K562 (cell line): ENCODE data around the gene RAD52. TPM values are rescaled to one million over a fixed set of nuclear protein-coding genes. Genes with fewer than 3 reads are reported as not detected.

ENCODE experiments used
- CXXC5 ChIP-seq: fragments of 250-450 bp; sonication (Bioruptor Pico); IDR thresholded peaks from 2 replicates; pipeline ENCODE4 v1.8.0; 2022; ENCODE audit warnings: inconsistent platforms, mild to moderate bottlenecking, moderate library complexity
- ELF1 ChIP-seq: fragments of 200-800 bp; sonication (Bioruptor generic); IDR thresholded peaks from 2 replicates; pipeline ENCODE4 v1.6.1; 2016; ENCODE audit warnings: missing genetic modification characterization, missing compliant biosample characterization
- FOXP1 ChIP-seq: sonication (generic); formaldehyde crosslinking; IDR thresholded peaks from 2 replicates; pipeline ENCODE4 v1.8.0; 2022; ENCODE audit warnings: mild to moderate bottlenecking, missing genetic modification reagents
- FUS ChIP-seq: fragments of 200-400 bp; formaldehyde crosslinking; optimal IDR thresholded peaks from 2 replicates; pipeline ENCODE3; 2017; ENCODE audit warnings: low read depth, low read length
- NR2C2 ChIP-seq, 2 experiments: fragments of 200-800 bp in 1 of 2; sonication (Bioruptor generic) in 1 of 2; sonication (generic) in 1 of 2; formaldehyde crosslinking in 1 of 2; IDR thresholded peaks; 2 replicates each; pipeline versions ENCODE4 v1.6.1 to v1.8.0; 2016 to 2022; ENCODE audit warnings: mild to moderate bottlenecking in 1 of 2, missing compliant biosample characterization in 1 of 2, missing genetic modification characterization in 1 of 2, missing genetic modification reagents in 1 of 2
- PHF8 ChIP-seq: fragments of 200-600 bp; sonication (generic); IDR thresholded peaks from 2 replicates; pipeline ENCODE4 v1.6.1; 2012; ENCODE audit warnings: mixed run types, mild to moderate bottlenecking, inconsistent platforms, low read length, moderate library complexity, borderline replicate concordance
- RBM15 ChIP-seq: fragments of 200-400 bp; formaldehyde crosslinking; IDR thresholded peaks from 2 replicates; pipeline ENCODE4 v1.6.1; 2018; ENCODE audit warnings: mild to moderate bottlenecking, low read length, moderate library complexity; ENCODE audit not compliant: insufficient read depth
- RBM25 ChIP-seq: fragments of 200-400 bp; formaldehyde crosslinking; IDR thresholded peaks from 2 replicates; pipeline ENCODE4 v1.6.1; 2018; ENCODE audit warnings: low read length, low read depth, moderate library complexity; ENCODE audit not compliant: severe bottlenecking
- TAF1 ChIP-seq: IDR thresholded peaks from 2 replicates; pipeline ENCODE4 v1.6.1; 2011; ENCODE audit warnings: mild to moderate bottlenecking, low read length, moderate library complexity; ENCODE audit not compliant: insufficient read depth, control insufficient read depth, severe bottlenecking; ENCODE audit errors: extremely low read depth
- TCF7L2 ChIP-seq: fragments of 150-350 bp; IDR thresholded peaks from 2 replicates; pipeline ENCODE4 v1.6.1; 2016; ENCODE audit warnings: low read depth, mild to moderate bottlenecking, low read length, moderate library complexity
- polyA plus RNA-seq, 8 experiments: library from polyadenylated mRNA; depleted of rRNA in 4 of 8; stranded (reverse) in 5 of 8; unstranded in 3 of 8; fragments of >200 nt; fragmentation: Nextera tagmentation in 2 of 8; fragmentation: Illumina TruSeq in 1 of 8; extraction: Ambion mirVana in 2 of 8; extraction: Trizol in 1 of 8; gene quantifications; 2 replicates each; pipeline versions ENCODE4 v1.2.1 to v1.2.3, GENCODE V29; 2011 to 2014; ENCODE audit warnings: inconsistent platforms in 1 of 8, missing spikeins in 1 of 8
- total RNA-seq, 7 experiments: library from RNA; depleted of rRNA in 6 of 7; stranded (reverse); fragments of >200 nt in 6 of 7; fragmentation: Illumina TruSeq in 2 of 7; extraction: Trizol in 2 of 7; gene quantifications; 2 replicates each; pipeline versions ENCODE4 v1.2.1 to v1.2.3, GENCODE V29; 2011 to 2021; ENCODE audit warnings: low replicate concordance in 1 of 7
- TF ChIP-seq, protein P1 (sequence below): sonication (generic); formaldehyde crosslinking; IDR thresholded peaks from 2 replicates; pipeline ENCODE4 v1.8.0; 2022; ENCODE audit warnings: mild to moderate bottlenecking, missing genetic modification reagents
- TF ChIP-seq, protein P2 (sequence below), 2 experiments: fragments of 450-650 bp; IDR thresholded peaks; 2 replicates each; pipeline ENCODE4 v1.6.1; 2016

RAD52 gene
- total and polyA plus RNA-seq, 9 of the 15 experiments (the other 6 are each of a cell fraction or from before 2014, with no cell fraction given) = 1.3 to 15.9 (median 9.3) TPM

- TF ChIP-seq, protein P1, sequence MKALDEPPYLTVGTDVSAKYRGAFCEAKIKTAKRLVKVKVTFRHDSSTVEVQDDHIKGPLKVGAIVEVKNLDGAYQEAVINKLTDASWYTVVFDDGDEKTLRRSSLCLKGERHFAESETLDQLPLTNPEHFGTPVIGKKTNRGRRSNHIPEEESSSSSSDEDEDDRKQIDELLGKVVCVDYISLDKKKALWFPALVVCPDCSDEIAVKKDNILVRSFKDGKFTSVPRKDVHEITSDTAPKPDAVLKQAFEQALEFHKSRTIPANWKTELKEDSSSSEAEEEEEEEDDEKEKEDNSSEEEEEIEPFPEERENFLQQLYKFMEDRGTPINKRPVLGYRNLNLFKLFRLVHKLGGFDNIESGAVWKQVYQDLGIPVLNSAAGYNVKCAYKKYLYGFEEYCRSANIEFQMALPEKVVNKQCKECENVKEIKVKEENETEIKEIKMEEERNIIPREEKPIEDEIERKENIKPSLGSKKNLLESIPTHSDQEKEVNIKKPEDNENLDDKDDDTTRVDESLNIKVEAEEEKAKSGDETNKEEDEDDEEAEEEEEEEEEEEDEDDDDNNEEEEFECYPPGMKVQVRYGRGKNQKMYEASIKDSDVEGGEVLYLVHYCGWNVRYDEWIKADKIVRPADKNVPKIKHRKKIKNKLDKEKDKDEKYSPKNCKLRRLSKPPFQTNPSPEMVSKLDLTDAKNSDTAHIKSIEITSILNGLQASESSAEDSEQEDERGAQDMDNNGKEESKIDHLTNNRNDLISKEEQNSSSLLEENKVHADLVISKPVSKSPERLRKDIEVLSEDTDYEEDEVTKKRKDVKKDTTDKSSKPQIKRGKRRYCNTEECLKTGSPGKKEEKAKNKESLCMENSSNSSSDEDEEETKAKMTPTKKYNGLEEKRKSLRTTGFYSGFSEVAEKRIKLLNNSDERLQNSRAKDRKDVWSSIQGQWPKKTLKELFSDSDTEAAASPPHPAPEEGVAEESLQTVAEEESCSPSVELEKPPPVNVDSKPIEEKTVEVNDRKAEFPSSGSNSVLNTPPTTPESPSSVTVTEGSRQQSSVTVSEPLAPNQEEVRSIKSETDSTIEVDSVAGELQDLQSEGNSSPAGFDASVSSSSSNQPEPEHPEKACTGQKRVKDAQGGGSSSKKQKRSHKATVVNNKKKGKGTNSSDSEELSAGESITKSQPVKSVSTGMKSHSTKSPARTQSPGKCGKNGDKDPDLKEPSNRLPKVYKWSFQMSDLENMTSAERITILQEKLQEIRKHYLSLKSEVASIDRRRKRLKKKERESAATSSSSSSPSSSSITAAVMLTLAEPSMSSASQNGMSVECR (CRISPR knock-in tag) = no peak; the same call in 1 of the 2 replicates
- TF ChIP-seq NR2C2 (CRISPR knock-in tag; IDR thresholded peaks at IDR 0.05) (no peak), NR2C2 (tag; IDR thresholded peaks at IDR 0.05) (peak; percentile 79), ELF1 (tag) (peak; percentile 70), RBM15 (no peak), RBM25 (peak; percentile 39), TCF7L2 (no peak), CXXC5 (peak; percentile 84), TAF1 (peak; percentile 51), PHF8 (peak; percentile 92), FUS (no peak), FOXP1 (CRISPR knock-in tag) (0 out of 2 replicates have a peak, but pooled peaks have one; percentile 12)
- TF ChIP-seq, protein P2, sequence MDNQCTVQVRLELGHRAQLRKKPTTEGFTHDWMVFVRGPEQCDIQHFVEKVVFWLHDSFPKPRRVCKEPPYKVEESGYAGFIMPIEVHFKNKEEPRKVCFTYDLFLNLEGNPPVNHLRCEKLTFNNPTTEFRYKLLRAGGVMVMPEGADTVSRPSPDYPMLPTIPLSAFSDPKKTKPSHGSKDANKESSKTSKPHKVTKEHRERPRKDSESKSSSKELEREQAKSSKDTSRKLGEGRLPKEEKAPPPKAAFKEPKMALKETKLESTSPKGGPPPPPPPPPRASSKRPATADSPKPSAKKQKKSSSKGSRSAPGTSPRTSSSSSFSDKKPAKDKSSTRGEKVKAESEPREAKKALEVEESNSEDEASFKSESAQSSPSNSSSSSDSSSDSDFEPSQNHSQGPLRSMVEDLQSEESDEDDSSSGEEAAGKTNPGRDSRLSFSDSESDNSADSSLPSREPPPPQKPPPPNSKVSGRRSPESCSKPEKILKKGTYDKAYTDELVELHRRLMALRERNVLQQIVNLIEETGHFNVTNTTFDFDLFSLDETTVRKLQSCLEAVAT (IDR thresholded peaks at IDR 0.05) = peak in 1 of 2 experiments; percentile 68; a peak in 1 of 4 replicates
Measured at GRCh38 chr12:990661-991349, 41.3 kb upstream of the RAD52 start, which contains the start of gene ERC1 (continued).
